ENCODE measurements around the gene RAD51B.
"Not testable (repeated sequence)": the region's sequence is repeated elsewhere in the genome, so short reads cannot be mapped to it uniquely, and the experiment has no call there.

Gene RAD51B

GRCh38 chr14:68008491-68008890 is 188.9 kb downstream of the RAD51B start:
- H3K4me3 ChIP-seq (ENCODE audit: low read length) = no peak overlapping the region
- no peak for DNase-seq (ENCODE audit: low read depth, low spot score)

GRCh38 chr14:68011406-68012028 is 191.9 kb downstream of the RAD51B start:
- no peak for DNase-seq (ENCODE audit: low read depth, low spot score)
- H3K4me3 ChIP-seq (ENCODE audit: low read length) = no peak overlapping the region

- DNase-seq (ENCODE audit: low read depth, low spot score) = no peak
- H3K4me3 ChIP-seq (ENCODE audit: low read length) = no peak overlapping the region
Observed at GRCh38 chr14:68012871-68013270, 193.3 kb downstream of the RAD51B start.

- DNase-seq (ENCODE audit: low read depth, low spot score) = no peak
- no peak overlapping the region for H3K4me3 ChIP-seq (ENCODE audit: low read length)
Observed at GRCh38 chr14:68013326-68013725, 193.7 kb downstream of the RAD51B start.

- DNase-seq (ENCODE audit: low read depth, low spot score) = no peak
- H3K4me3 ChIP-seq (ENCODE audit: low read length) = no peak overlapping the region
Observed at GRCh38 chr14:68014771-68015170, 195.2 kb downstream of the RAD51B start.

GRCh38 chr14:68015356-68016254 is 196.0 kb downstream of the RAD51B start:
- no peak for DNase-seq (ENCODE audit: low read depth, low spot score)
- no peak overlapping the region for H3K4me3 ChIP-seq (ENCODE audit: low read length)

GRCh38 chr14:68016255-68016914 is 196.8 kb downstream of the RAD51B start:
- no peak for DNase-seq (ENCODE audit: low read depth, low spot score)
- H3K4me3 ChIP-seq (ENCODE audit: low read length) = no peak overlapping the region

GRCh38 chr14:68018598-68018997 is 199.0 kb downstream of the RAD51B start:
- no peak for DNase-seq (ENCODE audit: low read depth, low spot score)
- H3K4me3 ChIP-seq (ENCODE audit: low read length) = no peak overlapping the region

- DNase-seq (ENCODE audit: low read depth, low spot score) = no peak
- no peak overlapping the region for H3K4me3 ChIP-seq (ENCODE audit: low read length)
Observed at GRCh38 chr14:68020493-68020892, 200.9 kb downstream of the RAD51B start.

GRCh38 chr14:68020999-68021663 is 201.6 kb downstream of the RAD51B start:
- DNase-seq (ENCODE audit: low read depth, low spot score) = no peak
- no peak overlapping the region for H3K4me3 ChIP-seq (ENCODE audit: low read length)

GRCh38 chr14:68027276-68027675 is 207.7 kb downstream of the RAD51B start:
- no peak overlapping the region for H3K4me3 ChIP-seq (ENCODE audit: low read length)
- DNase-seq (ENCODE audit: low read depth, low spot score) = no peak

- no peak overlapping the region for H3K4me3 ChIP-seq (ENCODE audit: low read length)
- no peak for DNase-seq (ENCODE audit: low read depth, low spot score)
Observed at GRCh38 chr14:68028075-68028474, 208.5 kb downstream of the RAD51B start.

GRCh38 chr14:68031011-68031410 is 211.4 kb downstream of the RAD51B start:
- DNase-seq (ENCODE audit: low read depth, low spot score); H3K4me3 ChIP-seq (ENCODE audit: low read length): not testable (repeated sequence)

GRCh38 chr14:68032154-68032553 is 212.6 kb downstream of the RAD51B start:
- H3K4me3 ChIP-seq (ENCODE audit: low read length) = no peak overlapping the region
- no peak for DNase-seq (ENCODE audit: low read depth, low spot score)

GRCh38 chr14:68033336-68033932 is 213.9 kb downstream of the RAD51B start:
- no peak overlapping the region for H3K4me3 ChIP-seq (ENCODE audit: low read length)
- DNase-seq (ENCODE audit: low read depth, low spot score) = no peak

- H3K4me3 ChIP-seq (ENCODE audit: low read length) = no peak overlapping the region
Observed at GRCh38 chr14:68034896-68035295, 215.3 kb downstream of the RAD51B start.

GRCh38 chr14:68036202-68036601 is 216.6 kb downstream of the RAD51B start:
- H3K4me3 ChIP-seq (ENCODE audit: low read length) = no peak overlapping the region
- DNase-seq (ENCODE audit: low read depth, low spot score) = no peak

More at GRCh38 chr14:68034896-68035295, 215.3 kb downstream of the RAD51B start:
- no peak for DNase-seq (ENCODE audit: low read depth, low spot score)

- peak; percentile 2 for DNase-seq (ENCODE audit: low read depth, low spot score)
- H3K4me3 ChIP-seq (ENCODE audit: low read length) = no peak overlapping the region
Observed at GRCh38 chr14:68039593-68039992, 220.0 kb downstream of the RAD51B start.

Measured in Jurkat, Clone E6-1 (cell line).